Activated T-helper 17 cell treated with anti-CD3 and anti-CD28 coated beads, Interleukin-2, amount 50 U/mL, for 72 hours (primary cell): ENCODE data around the gene ME3. TPM values are rescaled to one million over a fixed set of nuclear protein-coding genes. Genes with fewer than 3 reads are reported as not detected.
A peak's percentile ranks its signal among the peaks of the same experiment; 100 is the strongest.

Source experiments
- ATAC-seq: fragments of 150-1000 bp; cut with Tn5 transposase; replicated peaks from 2 replicates; pipeline ENCODE4 v1.10.0; 2021; ENCODE audit warnings: mild to moderate bottlenecking, moderate library complexity
- H3K27ac Mint-ChIP-seq: one replicate; pipeline ENCODE4 v1.8.0; 2022; ENCODE audit warnings: mixed read lengths
- H3K27me3 Mint-ChIP-seq: one replicate; pipeline ENCODE4 v1.8.0; 2022; ENCODE audit warnings: mixed read lengths
- H3K36me3 Mint-ChIP-seq: one replicate; pipeline ENCODE4 v1.8.0; 2022; ENCODE audit warnings: low read depth, mild to moderate bottlenecking, mixed read lengths
- H3K4me1 Mint-ChIP-seq: one replicate; pipeline ENCODE4 v1.8.0; 2022; ENCODE audit warnings: mixed read lengths
- H3K4me3 Mint-ChIP-seq: one replicate; pipeline ENCODE4 v1.8.0; 2022; ENCODE audit warnings: mild to moderate bottlenecking, mixed read lengths
- H3K9me3 Mint-ChIP-seq: one replicate; pipeline ENCODE4 v1.8.0; 2022; ENCODE audit warnings: mixed read lengths
- total RNA-seq, 2 donors: library from RNA; stranded (reverse); gene quantifications; one replicate each; pipeline ENCODE4 v1.2.3, GENCODE V29; 2022

ME3 gene
- total RNA-seq, 2 donors from 2014 or later, result 1.5 to 2.9 TPM

- H3K27me3 Mint-ChIP-seq, result peaks cover 4% of the 10 kb centered on the region
- H3K4me1 Mint-ChIP-seq, result no peaks in the 10 kb centered on the region
- no peaks in the 10 kb centered on the region for H3K36me3 Mint-ChIP-seq
- H3K4me3 Mint-ChIP-seq, result no peak overlapping the region
- no peak for ATAC-seq
- H3K27ac Mint-ChIP-seq, result no peak overlapping the region
- no peaks in the 10 kb centered on the region for H3K9me3 Mint-ChIP-seq
Measured at GRCh38 chr11:86606836-86607481, 65.5 kb downstream of the ME3 start.

GRCh38 chr11:86606270-86606835 is 66.1 kb downstream of the ME3 start:
- Mint-ChIP-seq H3K27me3 (peaks cover 4% of the 10 kb centered on the region), H3K9me3 (no peaks in the 10 kb centered on the region), H3K27ac (no peak overlapping the region), H3K4me1 (no peaks in the 10 kb centered on the region), H3K36me3 (no peaks in the 10 kb centered on the region), H3K4me3 (no peak overlapping the region)
- ATAC-seq, result no peak

- peak overlapping the region; percentile 22 for H3K27ac Mint-ChIP-seq
- H3K4me1 Mint-ChIP-seq, result peaks cover 13% of the 10 kb centered on the region
- H3K36me3 Mint-ChIP-seq, result no peaks in the 10 kb centered on the region
- ATAC-seq, result no peak
- H3K27me3 Mint-ChIP-seq, result no peaks in the 10 kb centered on the region
- no peaks in the 10 kb centered on the region for H3K9me3 Mint-ChIP-seq
- H3K4me3 Mint-ChIP-seq, result no peak overlapping the region
Measured at GRCh38 chr11:86596861-86597586, 75.4 kb downstream of the ME3 start.

GRCh38 chr11:86595955-86596354 is 76.5 kb downstream of the ME3 start:
- no peak for ATAC-seq
- Mint-ChIP-seq H3K4me3 (no peak overlapping the region), H3K36me3 (no peaks in the 10 kb centered on the region), H3K27me3 (no peaks in the 10 kb centered on the region), H3K9me3 (no peaks in the 10 kb centered on the region), H3K27ac (no peak overlapping the region), H3K4me1 (peaks cover 13% of the 10 kb centered on the region)

- H3K4me3 Mint-ChIP-seq, result no peak overlapping the region
- no peaks in the 10 kb centered on the region for H3K36me3 Mint-ChIP-seq
- H3K27ac Mint-ChIP-seq, result no peak overlapping the region
- ATAC-seq, result no peak
- H3K9me3 Mint-ChIP-seq, result no peaks in the 10 kb centered on the region
- peaks cover 13% of the 10 kb centered on the region for H3K4me1 Mint-ChIP-seq
- H3K27me3 Mint-ChIP-seq, result no peaks in the 10 kb centered on the region
Measured at GRCh38 chr11:86595451-86595850, 77.0 kb downstream of the ME3 start.

GRCh38 chr11:86594746-86595145 is 77.7 kb downstream of the ME3 start:
- no peak overlapping the region for H3K27ac Mint-ChIP-seq
- H3K4me1 Mint-ChIP-seq, result peaks cover 18% of the 10 kb centered on the region
- ATAC-seq, result no peak
- no peaks in the 10 kb centered on the region for H3K9me3 Mint-ChIP-seq
- no peak overlapping the region for H3K4me3 Mint-ChIP-seq
- no peaks in the 10 kb centered on the region for H3K36me3 Mint-ChIP-seq
- no peaks in the 10 kb centered on the region for H3K27me3 Mint-ChIP-seq

GRCh38 chr11:86593833-86594232 is 78.6 kb downstream of the ME3 start:
- no peaks in the 10 kb centered on the region for H3K27me3 Mint-ChIP-seq
- no peaks in the 10 kb centered on the region for H3K36me3 Mint-ChIP-seq
- H3K4me3 Mint-ChIP-seq, result peak overlapping the region; percentile 55
- H3K4me1 Mint-ChIP-seq, result peaks cover 18% of the 10 kb centered on the region
- no peaks in the 10 kb centered on the region for H3K9me3 Mint-ChIP-seq
- H3K27ac Mint-ChIP-seq, result peak overlapping the region; percentile 84
- no peak for ATAC-seq

GRCh38 chr11:86592659-86593451 is 79.6 kb downstream of the ME3 start:
- no peaks in the 10 kb centered on the region for H3K9me3 Mint-ChIP-seq
- H3K4me3 Mint-ChIP-seq, result peak overlapping the region; percentile 55
- no peaks in the 10 kb centered on the region for H3K36me3 Mint-ChIP-seq
- no peaks in the 10 kb centered on the region for H3K27me3 Mint-ChIP-seq
- peak overlapping the region; percentile 84 for H3K27ac Mint-ChIP-seq
- peaks cover 18% of the 10 kb centered on the region for H3K4me1 Mint-ChIP-seq
- peak; percentile 94 for ATAC-seq

GRCh38 chr11:86592047-86592591 is 80.3 kb downstream of the ME3 start:
- ATAC-seq, result no peak
- Mint-ChIP-seq H3K27ac (peak overlapping the region; percentile 84), H3K27me3 (no peaks in the 10 kb centered on the region), H3K4me3 (peak overlapping the region; percentile 55), H3K36me3 (no peaks in the 10 kb centered on the region), H3K4me1 (peaks cover 18% of the 10 kb centered on the region), H3K9me3 (no peaks in the 10 kb centered on the region)

GRCh38 chr11:86591631-86592030 is 80.8 kb downstream of the ME3 start:
- Mint-ChIP-seq H3K27ac (peak overlapping the region; percentile 7), H3K27me3 (no peaks in the 10 kb centered on the region), H3K9me3 (no peaks in the 10 kb centered on the region), H3K4me3 (no peak overlapping the region), H3K4me1 (peaks cover 18% of the 10 kb centered on the region), H3K36me3 (no peaks in the 10 kb centered on the region)
- no peak for ATAC-seq

GRCh38 chr11:86589856-86590589 is 82.4 kb downstream of the ME3 start:
- H3K27ac Mint-ChIP-seq, result no peak overlapping the region
- no peaks in the 10 kb centered on the region for H3K9me3 Mint-ChIP-seq
- no peak overlapping the region for H3K4me3 Mint-ChIP-seq
- H3K4me1 Mint-ChIP-seq, result peaks cover 18% of the 10 kb centered on the region
- ATAC-seq, result no peak
- no peaks in the 10 kb centered on the region for H3K27me3 Mint-ChIP-seq
- no peaks in the 10 kb centered on the region for H3K36me3 Mint-ChIP-seq

GRCh38 chr11:86589204-86589603 is 83.2 kb downstream of the ME3 start:
- Mint-ChIP-seq H3K4me3 (no peak overlapping the region), H3K27ac (no peak overlapping the region), H3K36me3 (no peaks in the 10 kb centered on the region), H3K9me3 (no peaks in the 10 kb centered on the region), H3K4me1 (peaks cover 18% of the 10 kb centered on the region), H3K27me3 (no peaks in the 10 kb centered on the region)
- ATAC-seq, result no peak

- H3K4me1 Mint-ChIP-seq, result peaks cover 18% of the 10 kb centered on the region
- no peaks in the 10 kb centered on the region for H3K36me3 Mint-ChIP-seq
- H3K9me3 Mint-ChIP-seq, result no peaks in the 10 kb centered on the region
Measured at GRCh38 chr11:86588566-86589090, 83.8 kb downstream of the ME3 start.

More at GRCh38 chr11:86588566-86589090, 83.8 kb downstream of the ME3 start:
- Mint-ChIP-seq H3K4me3 (no peak overlapping the region), H3K27me3 (no peaks in the 10 kb centered on the region), H3K27ac (no peak overlapping the region)
- ATAC-seq, result no peak
